ENCODE results near the gene SLC16A13. TPM values are rescaled to one million over a fixed set of nuclear protein-coding genes. Genes with fewer than 3 reads are reported as not detected.

The SLC16A13 gene
- total and polyA plus RNA-seq, 2 of the 8 experiments (the other 6 are each of a cell fraction or from before 2014, with no cell fraction given), result 5.4 to 5.8 TPM

DNA sequence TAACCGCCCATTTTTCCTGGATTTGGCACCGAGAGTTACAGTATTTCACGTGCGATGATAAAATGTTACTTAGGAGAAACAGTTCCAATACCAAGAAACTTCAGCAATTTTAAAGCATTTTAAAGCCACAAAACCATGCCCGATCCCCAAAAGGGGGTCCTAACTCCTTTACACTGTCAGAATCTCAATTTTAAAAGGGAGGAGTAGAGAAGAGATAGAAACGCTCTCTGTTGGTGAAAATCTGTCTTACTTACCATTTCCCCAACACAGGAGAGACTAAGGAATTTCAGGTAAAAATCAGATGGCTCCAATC is 23.9 kb upstream of the SLC16A13 start (continued):
- TF ChIP-seq CHD7 (IDR thresholded peaks at IDR 0.05; ENCODE audit: insufficient replicate concordance, low read length) (no peak), SUZ12 (IDR thresholded peaks at IDR 0.05; ENCODE audit: low read length) (no peak), BACH1 (IDR thresholded peaks at IDR 0.05; ENCODE audit: low read length) (no peak), CHD1 (IDR thresholded peaks at IDR 0.05; ENCODE audit: low read depth, low read length) (no peak)

Measured in H1 (cell line).